ENCODE measurements around the gene RTL1.

- no peak for TF ChIP-seq POLR2AphosphoS5 (IDR thresholded peaks at IDR 0.05; ENCODE audit: low read depth, low read length)
- no peak for TF ChIP-seq CTCF (IDR thresholded peaks at IDR 0.05; ENCODE audit: control extremely low read depth in 1 of 3, insufficient read depth in 1 of 3, low read depth in 1 of 3, low read length in 3 of 3)
- no peak for TF ChIP-seq EGR1 (IDR thresholded peaks at IDR 0.05; ENCODE audit: borderline replicate concordance, low read depth, low read length)
Measured at GRCh38 chr14:100898935-100899883, 4.3 kb downstream of the RTL1 start.

Data from H1 (cell line).